ENCODE results near the gene IQCH. TPM values are rescaled to one million over a fixed set of nuclear protein-coding genes. Genes with fewer than 3 reads are reported as not detected.
A peak's percentile ranks its signal among the peaks of the same experiment; 100 is the strongest.

IQCH gene
- total and polyA plus RNA-seq, 8 donors = 1.4 to 3.4 (median 2.8) TPM

- no peaks in the 10 kb centered on the region for H3K36me3 ChIP-seq
- DNase-seq = no peak
- no peak overlapping the region for H3K27ac ChIP-seq
- no peaks in the 10 kb centered on the region for H3K27me3 ChIP-seq
- no peak overlapping the region for H3K4me3 ChIP-seq
- H3K9me3 ChIP-seq = no peaks in the 10 kb centered on the region
- no peak for TF ChIP-seq CTCF (IDR thresholded peaks at IDR 0.05)
- intact Hi-C loops (cut with DNase I) = no loop called here
- peaks cover 0 to 4% of the 10 kb centered on the region in 2 donors for H3K4me1 ChIP-seq
- ATAC-seq = no peak
Measured at GRCh38 chr15:67397139-67397538, 142.6 kb downstream of the IQCH start.

GRCh38 chr15:67399925-67400324 is 145.3 kb downstream of the IQCH start:
- peaks cover 0 to 4% of the 10 kb centered on the region in 2 donors for H3K4me1 ChIP-seq
- no peak overlapping the region for H3K27ac ChIP-seq
- H3K27me3 ChIP-seq = no peaks in the 10 kb centered on the region
- DNase-seq (no peak), ATAC-seq (no peak)
- H3K4me3 ChIP-seq = no peak overlapping the region
- no peak for TF ChIP-seq CTCF (IDR thresholded peaks at IDR 0.05)
- intact Hi-C loops (cut with DNase I) = no loop called here
- H3K36me3 ChIP-seq = no peaks in the 10 kb centered on the region
- no peaks in the 10 kb centered on the region for H3K9me3 ChIP-seq

GRCh38 chr15:67400890-67401289 is 146.3 kb downstream of the IQCH start:
- Histone ChIP-seq H3K4me3 (no peak overlapping the region), H3K36me3 (no peaks in the 10 kb centered on the region), H3K9me3 (no peaks in the 10 kb centered on the region), H3K27me3 (no peaks in the 10 kb centered on the region), H3K4me1 (peaks cover 0 to 4% of the 10 kb centered on the region in 2 donors), H3K27ac (no peak overlapping the region)
- ATAC-seq = no peak
- intact Hi-C loops (cut with DNase I) = no loop called here
- no peak for TF ChIP-seq CTCF (IDR thresholded peaks at IDR 0.05)
- no peak for DNase-seq

- DNase-seq (no peak), ATAC-seq (no peak)
- Histone ChIP-seq H3K4me3 (no peak overlapping the region), H3K4me1 (peaks cover 0 to under 1% of the 10 kb centered on the region in 2 donors), H3K36me3 (no peaks in the 10 kb centered on the region), H3K27ac (no peak overlapping the region), H3K9me3 (no peaks in the 10 kb centered on the region), H3K27me3 (no peaks in the 10 kb centered on the region)
- intact Hi-C loops (cut with DNase I) = no loop called here
- no peak for TF ChIP-seq CTCF (IDR thresholded peaks at IDR 0.05)
Measured at GRCh38 chr15:67401336-67401735, 146.8 kb downstream of the IQCH start.

GRCh38 chr15:67403428-67404154 is 149.0 kb downstream of the IQCH start:
- TF ChIP-seq CTCF (IDR thresholded peaks at IDR 0.05) = no peak
- Histone ChIP-seq H3K27ac (no peak overlapping the region), H3K27me3 (no peaks in the 10 kb centered on the region), H3K9me3 (no peaks in the 10 kb centered on the region), H3K4me1 (no peaks in the 10 kb centered on the region), H3K4me3 (no peak overlapping the region), H3K36me3 (no peaks in the 10 kb centered on the region)
- intact Hi-C loops (cut with DNase I) = no loop called here
- ATAC-seq (peak; percentile 29), DNase-seq (peak in 2 of 4 donors; percentile 28 to 44)

Measured in left lung (tissue), 10 donors.